GM19397 (cell line): ENCODE results near the gene PNLDC1.

ENCODE experiments used
- ATAC-seq: cut with Tn5 transposase; IDR thresholded peaks from one replicate; pipeline ENCODE4 v1.9.1; 2021; ENCODE audit warnings: mild to moderate bottlenecking, moderate library complexity; ENCODE audit not compliant: unreplicated experiment

PNLDC1 gene

GRCh38 chr6:159800141-159800865, at the start of gene PNLDC1:
TSS of gene PNLDC1 (plus strand) at chr6:159800276. CDS start at chr6:159800308, 32 bp downstream.
- no peak for ATAC-seq

GRCh38 chr6:159751448-159751847, 48.6 kb upstream of the PNLDC1 start:
- no peak for ATAC-seq

- no peak for ATAC-seq
Measured at GRCh38 chr6:159753081-159753872, 46.8 kb upstream of the PNLDC1 start.

- no peak for ATAC-seq
Measured at GRCh38 chr6:159754401-159754800, 45.7 kb upstream of the PNLDC1 start.

- ATAC-seq: no peak
Measured at GRCh38 chr6:159754959-159755914, 44.8 kb upstream of the PNLDC1 start.

- no peak for ATAC-seq
Measured at GRCh38 chr6:159756508-159756907, 43.6 kb upstream of the PNLDC1 start.

- ATAC-seq: no peak
Measured at GRCh38 chr6:159758031-159759001, 41.8 kb upstream of the PNLDC1 start.

- no peak for ATAC-seq
Measured at GRCh38 chr6:159759645-159760044, 40.4 kb upstream of the PNLDC1 start.

- ATAC-seq: no peak
Measured at GRCh38 chr6:159760602-159761057, 39.4 kb upstream of the PNLDC1 start.

- no peak for ATAC-seq
Measured at GRCh38 chr6:159761129-159761872, 38.8 kb upstream of the PNLDC1 start.

- peak; percentile 97 for ATAC-seq
Measured at GRCh38 chr6:159761873-159762680, 38.0 kb upstream of the PNLDC1 start, which contains the start of gene ACAT2. TSS of gene ACAT2 (plus strand) at chr6:159762045. CDS start at chr6:159762088, 43 bp downstream.

GRCh38 chr6:159762681-159763293, 37.3 kb upstream of the PNLDC1 start:
- ATAC-seq: peak; percentile 5

- no peak for ATAC-seq
Measured at GRCh38 chr6:159766906-159767305, 33.2 kb upstream of the PNLDC1 start.

GRCh38 chr6:159769470-159769869, 30.6 kb upstream of the PNLDC1 start:
- ATAC-seq: no peak

- no peak for ATAC-seq
Measured at GRCh38 chr6:159772196-159772595, 27.9 kb upstream of the PNLDC1 start.

- ATAC-seq: no peak
Measured at GRCh38 chr6:159777240-159777904, 22.7 kb upstream of the PNLDC1 start.

GRCh38 chr6:159778131-159778530, 21.9 kb upstream of the PNLDC1 start:
- no peak for ATAC-seq
